Measurements from ENCODE around the gene ATP2B1. TPM values are rescaled to one million over a fixed set of nuclear protein-coding genes. Genes with fewer than 3 reads are reported as not detected.

ATP2B1 gene
- total RNA-seq, 4 donors from 2014 or later: 31.8 to 97.3 (median 74.5) TPM

DNA sequence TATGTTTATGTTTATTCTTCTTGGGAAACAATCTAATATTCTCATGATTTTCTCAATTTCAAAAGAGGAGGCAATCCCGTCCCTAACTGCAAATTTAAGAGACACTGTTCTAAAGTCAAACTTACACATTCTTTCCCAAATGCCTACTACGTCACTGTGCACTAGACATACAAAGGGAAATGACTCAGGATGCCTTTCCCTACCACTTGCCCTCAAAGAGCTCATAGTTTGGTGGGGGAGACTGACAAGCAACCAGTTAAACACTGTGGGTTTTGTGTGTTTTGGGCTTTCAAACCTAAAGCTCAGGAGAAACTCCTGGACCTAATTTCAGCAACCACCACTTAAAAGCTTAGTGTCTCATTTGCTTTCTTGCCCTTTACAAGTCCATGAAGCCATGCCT, 58.4 kb downstream of the ATP2B1 start:
- DNase-seq (ENCODE audit: low spot score in 2 of 2): no peak
- peaks cover 5% of the 10 kb centered on the region for H3K36me3 ChIP-seq

DNA sequence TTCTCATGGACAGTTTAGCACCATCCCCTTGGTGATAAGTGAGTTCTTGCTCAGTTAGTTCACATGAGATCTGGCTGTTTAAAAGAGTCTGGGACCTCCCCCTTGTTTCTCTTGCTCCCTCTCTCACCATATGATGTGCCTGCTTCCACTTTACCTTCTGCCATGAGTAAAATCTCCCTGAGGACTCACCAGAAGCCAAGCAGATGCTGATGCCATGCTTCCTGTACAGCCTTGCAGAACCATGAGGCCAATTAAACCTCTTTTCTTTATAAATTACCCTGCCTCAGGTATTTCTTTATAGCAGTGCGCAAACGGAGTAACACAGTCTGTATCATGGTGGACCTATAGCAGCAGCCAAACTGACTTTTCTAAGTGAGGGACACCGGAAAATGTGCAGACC, 58.8 kb downstream of the ATP2B1 start:
- H3K4me1 ChIP-seq: peaks cover 11% of the 10 kb centered on the region
- 100% methylated on average over 3 of the region's 3 CpGs for WGBS
- H3K4me3 ChIP-seq: no peak overlapping the region
- peaks cover 5% of the 10 kb centered on the region for H3K36me3 ChIP-seq
- no peak for DNase-seq (ENCODE audit: low spot score in 2 of 2)
- H3K9me3 ChIP-seq: no peaks in the 10 kb centered on the region
- H3K27me3 ChIP-seq: no peaks in the 10 kb centered on the region
- H3K27ac ChIP-seq: no peak overlapping the region
- TF ChIP-seq POLR2AphosphoS5 (IDR thresholded peaks at IDR 0.05) (no peak), POLR2A (IDR thresholded peaks at IDR 0.05) (no peak), EP300 (IDR thresholded peaks at IDR 0.05) (no peak)
- TF ChIP-seq, protein P1, sequence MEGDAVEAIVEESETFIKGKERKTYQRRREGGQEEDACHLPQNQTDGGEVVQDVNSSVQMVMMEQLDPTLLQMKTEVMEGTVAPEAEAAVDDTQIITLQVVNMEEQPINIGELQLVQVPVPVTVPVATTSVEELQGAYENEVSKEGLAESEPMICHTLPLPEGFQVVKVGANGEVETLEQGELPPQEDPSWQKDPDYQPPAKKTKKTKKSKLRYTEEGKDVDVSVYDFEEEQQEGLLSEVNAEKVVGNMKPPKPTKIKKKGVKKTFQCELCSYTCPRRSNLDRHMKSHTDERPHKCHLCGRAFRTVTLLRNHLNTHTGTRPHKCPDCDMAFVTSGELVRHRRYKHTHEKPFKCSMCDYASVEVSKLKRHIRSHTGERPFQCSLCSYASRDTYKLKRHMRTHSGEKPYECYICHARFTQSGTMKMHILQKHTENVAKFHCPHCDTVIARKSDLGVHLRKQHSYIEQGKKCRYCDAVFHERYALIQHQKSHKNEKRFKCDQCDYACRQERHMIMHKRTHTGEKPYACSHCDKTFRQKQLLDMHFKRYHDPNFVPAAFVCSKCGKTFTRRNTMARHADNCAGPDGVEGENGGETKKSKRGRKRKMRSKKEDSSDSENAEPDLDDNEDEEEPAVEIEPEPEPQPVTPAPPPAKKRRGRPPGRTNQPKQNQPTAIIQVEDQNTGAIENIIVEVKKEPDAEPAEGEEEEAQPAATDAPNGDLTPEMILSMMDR (IDR thresholded peaks at IDR 0.05): no peak

More for the DNA sequence above, 58.4 kb downstream of the ATP2B1 start:
- TF ChIP-seq, protein P1 (IDR thresholded peaks at IDR 0.05): no peak
- TF ChIP-seq POLR2A (IDR thresholded peaks at IDR 0.05) (no peak), POLR2AphosphoS5 (IDR thresholded peaks at IDR 0.05) (no peak), EP300 (IDR thresholded peaks at IDR 0.05) (no peak)
- peaks cover 11% of the 10 kb centered on the region for H3K4me1 ChIP-seq
- H3K9me3 ChIP-seq: no peaks in the 10 kb centered on the region
- H3K27me3 ChIP-seq: no peaks in the 10 kb centered on the region
- H3K4me3 ChIP-seq: no peak overlapping the region
- no peak overlapping the region for H3K27ac ChIP-seq
- 95% methylated on average over 2 of the region's 2 CpGs for WGBS

DNA sequence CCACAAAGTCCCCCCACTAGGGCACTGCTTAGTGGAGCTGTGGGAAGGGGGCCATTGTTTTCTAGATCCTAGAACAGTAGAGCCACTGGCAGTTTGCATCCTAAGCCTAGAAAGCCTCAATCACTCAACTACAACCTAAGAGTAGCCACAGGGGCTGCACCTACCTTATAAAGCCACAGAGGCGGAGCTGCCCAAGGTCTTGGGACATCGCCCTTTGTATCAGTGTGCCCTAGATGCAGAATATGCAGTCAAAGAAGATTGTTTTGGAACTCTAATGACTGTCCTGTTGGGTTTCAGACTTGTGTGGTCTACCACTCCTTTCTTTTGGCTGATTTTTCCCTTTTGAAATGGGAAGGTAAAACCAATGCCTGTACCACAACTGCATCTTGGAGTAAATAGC, 59.5 kb downstream of the ATP2B1 start:
- H3K27ac ChIP-seq: no peak overlapping the region
- H3K36me3 ChIP-seq: peaks cover 5% of the 10 kb centered on the region
- no peaks in the 10 kb centered on the region for H3K27me3 ChIP-seq
- H3K9me3 ChIP-seq: no peaks in the 10 kb centered on the region
- no peak for DNase-seq (ENCODE audit: low spot score in 2 of 2)
- 96% methylated on average over 2 of the region's 2 CpGs for WGBS
- no peak overlapping the region for H3K4me3 ChIP-seq
- TF ChIP-seq, protein P1 (IDR thresholded peaks at IDR 0.05): no peak
- TF ChIP-seq POLR2A (IDR thresholded peaks at IDR 0.05): no peak
- H3K4me1 ChIP-seq: peaks cover 11% of the 10 kb centered on the region

DNA sequence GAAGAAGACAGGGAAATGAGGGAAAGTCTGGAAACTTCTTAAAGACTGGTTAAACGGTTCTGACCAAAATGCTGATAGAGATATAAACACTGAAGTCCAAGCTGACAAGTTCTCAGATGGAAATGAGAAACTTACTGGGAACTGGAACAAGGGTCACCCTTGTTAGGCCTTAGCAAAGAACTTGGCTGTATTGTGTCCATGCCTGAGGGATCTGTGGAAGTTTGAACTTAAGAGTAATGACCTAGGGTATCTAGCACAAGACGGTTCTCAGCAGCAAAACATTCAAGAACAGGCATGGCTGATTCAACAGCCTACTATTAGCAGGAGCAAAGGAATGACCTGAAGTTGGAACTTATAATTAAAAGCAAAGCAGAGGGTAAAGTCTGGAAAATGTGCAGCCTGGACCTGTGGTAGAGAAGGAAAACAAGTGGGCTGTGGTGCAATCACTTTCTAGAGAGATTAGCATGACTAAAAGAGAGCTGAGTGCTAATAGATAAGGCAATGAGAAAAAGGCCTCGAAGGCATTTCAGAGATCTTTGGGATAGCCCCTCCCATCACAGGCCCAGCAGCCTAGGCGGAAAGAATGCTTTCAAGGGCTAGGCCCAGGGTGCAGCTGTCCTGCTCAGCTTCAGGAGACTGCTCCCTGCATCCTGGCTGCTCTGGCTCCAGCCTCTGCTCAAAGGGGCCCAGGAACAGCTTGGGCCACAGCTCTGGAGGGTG, 60.3 kb downstream of the ATP2B1 start:
- Histone ChIP-seq H3K4me3 (no peak overlapping the region), H3K9me3 (no peaks in the 10 kb centered on the region), H3K27me3 (no peaks in the 10 kb centered on the region), H3K36me3 (peaks cover 5% of the 10 kb centered on the region), H3K4me1 (peaks cover 11% of the 10 kb centered on the region), H3K27ac (no peak overlapping the region)
- WGBS: 62% methylated on average over 4 of the region's 4 CpGs
- TF ChIP-seq POLR2A (IDR thresholded peaks at IDR 0.05) (no peak), EP300 (IDR thresholded peaks at IDR 0.05) (no peak), POLR2AphosphoS5 (IDR thresholded peaks at IDR 0.05) (no peak)
- TF ChIP-seq, protein P1 (IDR thresholded peaks at IDR 0.05): no peak
- DNase-seq (ENCODE audit: low spot score in 2 of 2): no peak

DNA sequence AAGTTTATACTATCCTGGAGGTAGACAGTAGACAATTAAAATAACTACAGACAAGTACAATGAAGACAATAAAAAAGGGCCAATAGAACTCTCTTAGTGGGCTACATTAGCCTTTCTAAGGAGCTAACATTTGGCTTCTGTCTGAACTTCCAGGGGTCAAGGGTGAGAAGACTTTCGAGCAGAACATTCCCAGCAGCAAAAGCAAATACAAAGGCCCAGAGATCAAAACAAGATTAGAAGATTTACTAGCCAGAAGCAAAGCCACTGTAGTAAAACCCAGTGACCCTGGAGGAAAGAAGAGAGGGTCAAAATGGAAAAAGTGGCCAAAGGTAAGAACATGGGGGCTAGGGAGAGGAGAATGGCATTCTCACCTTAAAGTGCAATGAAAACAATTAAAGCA, 63.2 kb downstream of the ATP2B1 start:
- Histone ChIP-seq H3K27me3 (no peaks in the 10 kb centered on the region), H3K27ac (no peak overlapping the region), H3K9me3 (no peaks in the 10 kb centered on the region), H3K4me3 (no peak overlapping the region), H3K4me1 (peaks cover 11% of the 10 kb centered on the region), H3K36me3 (peaks cover 12% of the 10 kb centered on the region)
- 65% methylated on average over 1 of the region's 1 CpG for WGBS
- TF ChIP-seq POLR2AphosphoS5 (IDR thresholded peaks at IDR 0.05) (no peak), EP300 (IDR thresholded peaks at IDR 0.05) (no peak)
- TF ChIP-seq, protein P1 (IDR thresholded peaks at IDR 0.05): no peak
- no peak for DNase-seq (ENCODE audit: low spot score in 2 of 2)

All from suprapubic skin (tissue), 4 donors.